Measurements from ENCODE around the gene FANCD2. TPM values are rescaled to one million over a fixed set of nuclear protein-coding genes. Genes with fewer than 3 reads are reported as not detected.

FANCD2 gene
- polyA plus RNA-seq, 3 donors: 1.3 to 11.6 (median 2.4) TPM

GRCh38 chr3:10074666-10075065, 48.4 kb downstream of the FANCD2 start:
- no peak for DNase-seq
- Histone ChIP-seq H2AFZ (ENCODE audit: insufficient read depth, low read depth, low read length, poor library complexity, severe bottlenecking) (no peak overlapping the region), H3K79me2 (ENCODE audit: insufficient read depth, low read length) (no peaks in the 10 kb centered on the region), H3K36me3 (replicated peaks in 1 of 2; ENCODE audit: control insufficient read depth in 1 of 2, insufficient read depth in 2 of 2, low read length in 2 of 2) (peaks cover 14 to 30% of the 10 kb centered on the region in 2 donors), H3K4me1 (ENCODE audit: control insufficient read depth in 1 of 2, insufficient read depth in 2 of 2, low read length in 2 of 2) (no peaks in the 10 kb centered on the region), H4K20me1 (ENCODE audit: insufficient read depth, low read length) (no peaks in the 10 kb centered on the region), H3K4me3 (replicated peaks in 1 of 3; ENCODE audit: low read depth in 2 of 3, low read length in 3 of 3) (no peak overlapping the region), H3K9ac (ENCODE audit: insufficient read depth, low read length, poor library complexity, severe bottlenecking) (no peak overlapping the region), H3K9me3 (replicated peaks in 1 of 2; ENCODE audit: control insufficient read depth in 1 of 2, insufficient read depth in 1 of 2, low read length in 2 of 2) (no peaks in the 10 kb centered on the region), H3K4me2 (replicated peaks; ENCODE audit: extremely low read depth, low read length, poor library complexity, severe bottlenecking) (no peak overlapping the region), H3K27me3 (ENCODE audit: control insufficient read depth in 2 of 2, insufficient read depth in 2 of 2, low read length in 2 of 2) (no peaks in the 10 kb centered on the region), H3K27ac (ENCODE audit: low read depth in 1 of 2, low read length in 2 of 2) (no peak overlapping the region)
- no peaks in the 10 kb centered on the region for H3K27me3 Mint-ChIP-seq (ENCODE audit: low read depth in 3 of 3)
- H3K9me3 Mint-ChIP-seq: no peaks in the 10 kb centered on the region
- no peak overlapping the region for H3K4me3 Mint-ChIP-seq
- H3K27ac Mint-ChIP-seq: no peak overlapping the region
- TF ChIP-seq, protein P1, sequence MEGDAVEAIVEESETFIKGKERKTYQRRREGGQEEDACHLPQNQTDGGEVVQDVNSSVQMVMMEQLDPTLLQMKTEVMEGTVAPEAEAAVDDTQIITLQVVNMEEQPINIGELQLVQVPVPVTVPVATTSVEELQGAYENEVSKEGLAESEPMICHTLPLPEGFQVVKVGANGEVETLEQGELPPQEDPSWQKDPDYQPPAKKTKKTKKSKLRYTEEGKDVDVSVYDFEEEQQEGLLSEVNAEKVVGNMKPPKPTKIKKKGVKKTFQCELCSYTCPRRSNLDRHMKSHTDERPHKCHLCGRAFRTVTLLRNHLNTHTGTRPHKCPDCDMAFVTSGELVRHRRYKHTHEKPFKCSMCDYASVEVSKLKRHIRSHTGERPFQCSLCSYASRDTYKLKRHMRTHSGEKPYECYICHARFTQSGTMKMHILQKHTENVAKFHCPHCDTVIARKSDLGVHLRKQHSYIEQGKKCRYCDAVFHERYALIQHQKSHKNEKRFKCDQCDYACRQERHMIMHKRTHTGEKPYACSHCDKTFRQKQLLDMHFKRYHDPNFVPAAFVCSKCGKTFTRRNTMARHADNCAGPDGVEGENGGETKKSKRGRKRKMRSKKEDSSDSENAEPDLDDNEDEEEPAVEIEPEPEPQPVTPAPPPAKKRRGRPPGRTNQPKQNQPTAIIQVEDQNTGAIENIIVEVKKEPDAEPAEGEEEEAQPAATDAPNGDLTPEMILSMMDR (IDR thresholded peaks at IDR 0.05): no peak
- intact Hi-C loops (cut with micrococcal nuclease): no loop called here
- peaks cover 19 to 44% of the 10 kb centered on the region in 2 donors for H3K36me3 Mint-ChIP-seq
- H3K4me1 Mint-ChIP-seq: no peaks in the 10 kb centered on the region

DNA sequence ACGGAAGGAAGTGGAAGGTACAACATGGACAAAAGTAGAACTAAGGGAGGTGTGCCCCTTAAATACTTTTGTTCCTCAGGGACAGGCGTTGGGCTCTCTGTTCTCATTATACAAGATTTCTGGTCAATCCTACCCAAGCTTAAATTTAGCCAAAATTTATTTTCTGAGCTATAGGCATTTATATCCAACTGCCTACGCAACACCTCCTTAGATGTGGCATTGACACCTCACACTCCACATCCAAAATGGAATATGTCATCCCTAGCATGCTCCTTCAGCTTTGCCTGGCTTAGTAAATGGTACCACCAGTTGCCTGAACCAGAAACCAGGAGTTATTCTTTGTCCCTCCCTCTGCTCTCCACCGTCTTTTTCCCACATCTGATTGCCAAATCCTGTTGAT, 55.6 kb downstream of the FANCD2 start:
- H3K9ac ChIP-seq (ENCODE audit: insufficient read depth, low read length, poor library complexity, severe bottlenecking): no peak overlapping the region
- no peaks in the 10 kb centered on the region for H3K9me3 Mint-ChIP-seq
- no peaks in the 10 kb centered on the region for H3K4me1 ChIP-seq (ENCODE audit: control insufficient read depth in 1 of 2, insufficient read depth in 2 of 2, low read length in 2 of 2)
- no peak overlapping the region for H3K4me3 ChIP-seq (replicated peaks in 1 of 3; ENCODE audit: low read depth in 2 of 3, low read length in 3 of 3)
- H3K9me3 ChIP-seq (replicated peaks in 1 of 2; ENCODE audit: control insufficient read depth in 1 of 2, insufficient read depth in 1 of 2, low read length in 2 of 2): no peaks in the 10 kb centered on the region
- H4K20me1 ChIP-seq (ENCODE audit: insufficient read depth, low read length): no peaks in the 10 kb centered on the region
- H3K36me3 ChIP-seq (replicated peaks in 1 of 2; ENCODE audit: control insufficient read depth in 1 of 2, insufficient read depth in 2 of 2, low read length in 2 of 2): peaks cover 18 to 68% of the 10 kb centered on the region in 2 donors
- intact Hi-C loops (cut with micrococcal nuclease): no loop called here
- no peak overlapping the region for H3K27ac ChIP-seq (ENCODE audit: low read depth in 1 of 2, low read length in 2 of 2)
- H3K27me3 ChIP-seq (ENCODE audit: control insufficient read depth in 2 of 2, insufficient read depth in 2 of 2, low read length in 2 of 2): no peaks in the 10 kb centered on the region
- no peaks in the 10 kb centered on the region for H3K27me3 Mint-ChIP-seq (ENCODE audit: low read depth in 3 of 3)
- DNase-seq: no peak
- 100% methylated on average over 2 of the region's 4 CpGs for WGBS (ENCODE audit: insufficient coverage)
- H3K79me2 ChIP-seq (ENCODE audit: insufficient read depth, low read length): no peaks in the 10 kb centered on the region
- H3K27ac Mint-ChIP-seq: peak overlapping the region in 2 of 7 donors; percentile 20 to 54
- H3K4me1 Mint-ChIP-seq: no peaks in the 10 kb centered on the region
- H3K36me3 Mint-ChIP-seq: peaks cover 34 to 72% of the 10 kb centered on the region in 2 donors
- TF ChIP-seq, protein P1 (IDR thresholded peaks at IDR 0.05): no peak
- H3K4me3 Mint-ChIP-seq: no peak overlapping the region
- H2AFZ ChIP-seq (ENCODE audit: insufficient read depth, low read depth, low read length, poor library complexity, severe bottlenecking): no peak overlapping the region
- no peak overlapping the region for H3K4me2 ChIP-seq (replicated peaks; ENCODE audit: extremely low read depth, low read length, poor library complexity, severe bottlenecking)
